GM13977 (cell line): Measurements from ENCODE around the gene LPIN3.

Experiments used
- DNase-seq: peaks from one replicate; pipeline ENCODE4 v3.0.0; 2012; ENCODE audit warnings: low spot score
- in situ Hi-C: fragments of 300-500 bp; cut with MboI; formaldehyde crosslinking; loops from one replicate; pipeline ENCODE4 v1.12.0; 2022; ENCODE audit warnings: low sequenced_read_pairs, low pct_unique_long_range_greater_than_20kb, mixed read lengths, inconsistent platforms; ENCODE audit not compliant: unreplicated experiment
- TF ChIP-seq, protein P1 (sequence below): IDR thresholded peaks from 2 replicates; pipeline ENCODE4 v1.5.1; 2012; ENCODE audit warnings: mild to moderate bottlenecking, control low read depth; ENCODE audit not compliant: insufficient read depth; ENCODE audit errors: extremely low read depth, missing control alignments

The LPIN3 gene

DNA sequence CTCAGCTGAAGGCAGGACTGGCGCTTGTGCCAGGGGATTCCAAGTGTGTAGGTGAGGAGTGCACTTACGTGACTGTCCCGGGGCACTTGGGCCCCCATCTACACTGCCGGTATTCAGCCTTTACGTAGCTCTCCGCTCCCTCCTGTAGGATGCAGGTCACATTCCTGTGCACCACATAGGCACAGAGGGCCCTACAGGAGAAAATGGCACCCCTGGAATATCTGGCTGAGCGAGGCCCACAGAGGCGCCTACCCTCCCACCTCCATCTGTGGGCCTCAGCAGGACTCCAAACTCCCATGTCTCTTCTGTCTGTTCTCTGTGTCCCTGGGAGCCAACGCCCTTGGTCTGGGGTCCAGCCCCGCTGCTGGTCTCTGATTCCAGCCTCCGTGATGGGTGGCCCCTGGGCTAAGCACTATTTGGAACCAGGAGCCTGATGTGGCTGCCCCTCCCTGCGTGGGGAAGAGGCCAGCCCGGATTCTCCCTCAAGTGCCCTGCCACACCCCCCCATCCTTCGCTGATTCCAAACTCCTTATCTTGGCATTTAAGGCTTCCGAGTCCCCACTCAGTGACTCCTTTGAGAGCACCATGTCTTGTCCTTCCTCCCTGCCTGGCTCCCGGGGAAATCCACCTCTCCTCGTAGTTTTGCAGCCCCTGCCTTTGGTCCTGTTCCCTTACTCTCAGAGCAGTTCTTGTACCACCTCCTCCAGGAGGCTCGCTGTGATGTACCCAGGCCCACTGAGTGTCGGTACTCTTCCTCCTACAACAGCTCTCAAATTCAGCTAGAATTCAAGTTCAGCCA lies 24.5 kb downstream of the LPIN3 start:
- in situ Hi-C loops, result no loop called here
- TF ChIP-seq, protein P1, sequence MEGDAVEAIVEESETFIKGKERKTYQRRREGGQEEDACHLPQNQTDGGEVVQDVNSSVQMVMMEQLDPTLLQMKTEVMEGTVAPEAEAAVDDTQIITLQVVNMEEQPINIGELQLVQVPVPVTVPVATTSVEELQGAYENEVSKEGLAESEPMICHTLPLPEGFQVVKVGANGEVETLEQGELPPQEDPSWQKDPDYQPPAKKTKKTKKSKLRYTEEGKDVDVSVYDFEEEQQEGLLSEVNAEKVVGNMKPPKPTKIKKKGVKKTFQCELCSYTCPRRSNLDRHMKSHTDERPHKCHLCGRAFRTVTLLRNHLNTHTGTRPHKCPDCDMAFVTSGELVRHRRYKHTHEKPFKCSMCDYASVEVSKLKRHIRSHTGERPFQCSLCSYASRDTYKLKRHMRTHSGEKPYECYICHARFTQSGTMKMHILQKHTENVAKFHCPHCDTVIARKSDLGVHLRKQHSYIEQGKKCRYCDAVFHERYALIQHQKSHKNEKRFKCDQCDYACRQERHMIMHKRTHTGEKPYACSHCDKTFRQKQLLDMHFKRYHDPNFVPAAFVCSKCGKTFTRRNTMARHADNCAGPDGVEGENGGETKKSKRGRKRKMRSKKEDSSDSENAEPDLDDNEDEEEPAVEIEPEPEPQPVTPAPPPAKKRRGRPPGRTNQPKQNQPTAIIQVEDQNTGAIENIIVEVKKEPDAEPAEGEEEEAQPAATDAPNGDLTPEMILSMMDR, result no peak
- no peak for DNase-seq

DNA sequence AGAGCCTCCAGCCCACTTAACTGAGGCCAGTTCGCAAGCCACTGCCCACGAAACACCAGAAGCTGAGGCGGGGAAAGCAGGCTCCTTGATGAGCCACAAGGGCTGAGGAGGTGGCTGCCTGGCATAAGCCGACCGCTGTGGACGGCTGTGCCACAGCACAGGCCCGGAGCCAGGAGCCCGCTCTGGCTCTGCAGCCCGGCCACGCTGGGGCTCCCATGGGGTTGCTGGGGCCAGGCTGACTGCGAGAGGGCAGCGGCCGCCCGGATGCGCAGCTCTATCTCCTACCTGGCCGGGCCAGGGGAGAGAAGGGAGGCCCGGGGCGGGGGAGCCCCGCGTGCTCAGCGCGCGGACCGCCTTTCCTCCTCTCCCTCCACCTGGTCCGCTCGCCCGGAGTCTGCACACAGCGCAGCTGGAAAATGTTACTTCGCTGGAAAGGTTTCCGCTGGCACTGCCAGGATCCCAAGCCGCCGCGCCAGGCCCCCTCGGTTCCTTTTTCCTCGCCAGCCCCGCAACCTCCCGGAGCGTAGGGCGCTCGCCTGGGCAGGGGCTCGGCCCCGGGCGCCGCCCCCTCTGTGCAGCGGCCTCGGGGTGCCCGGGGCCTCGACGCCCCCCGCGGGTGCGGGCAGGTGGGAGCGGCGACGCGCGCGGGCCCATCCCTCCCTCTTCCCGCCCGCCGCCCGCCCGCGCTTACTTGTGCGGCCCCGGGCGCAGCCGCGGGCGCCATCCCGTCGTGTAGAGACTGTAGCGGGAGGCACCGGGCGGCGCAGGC lies 25.3 kb downstream of the LPIN3 start:
- in situ Hi-C loops, result no loop called here
- DNase-seq, result no peak
- TF ChIP-seq, protein P1, result no peak

- TF ChIP-seq, protein P1, result no peak
- DNase-seq, result no peak
- in situ Hi-C loops, result no loop called here
Observed at GRCh38 chr20:41366546-41367392, 26.1 kb downstream of the LPIN3 start, which contains the start of gene EMILIN3. Gene EMILIN3 (minus strand): TSS chr20:41366818. CDS start chr20:41366634, 184 bp downstream.

- TF ChIP-seq, protein P1, result no peak
- in situ Hi-C loops, result no loop called here
- DNase-seq, result no peak
Observed at GRCh38 chr20:41367393-41367695, 26.7 kb downstream of the LPIN3 start.

- no peak for DNase-seq
- TF ChIP-seq, protein P1, result no peak
- in situ Hi-C loops, result no loop called here
Observed at GRCh38 chr20:41367956-41368355, 27.3 kb downstream of the LPIN3 start.

DNA sequence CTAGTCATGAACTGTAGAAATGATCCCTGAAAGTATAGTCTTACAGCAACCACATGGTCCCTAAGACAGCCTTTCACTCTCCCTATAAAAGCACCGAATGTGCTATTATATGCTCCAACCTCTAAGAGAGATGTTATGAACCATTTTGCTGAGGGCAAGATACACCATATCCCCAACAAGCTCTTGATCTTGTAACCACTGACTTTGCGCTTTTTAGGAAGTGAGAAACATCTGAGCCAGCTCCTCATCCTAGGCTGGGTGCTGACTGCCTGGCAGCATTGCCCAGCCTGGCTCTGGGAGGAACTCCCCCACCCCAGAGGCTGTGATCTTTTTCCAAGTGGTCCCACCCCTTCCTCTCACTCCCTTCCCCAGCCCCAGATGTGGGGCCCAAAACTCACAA lies 29.1 kb downstream of the LPIN3 start:
- DNase-seq, result no peak
- in situ Hi-C loops, result no loop called here
- TF ChIP-seq, protein P1, result no peak
